SJSA1 (cell line): ENCODE results near the gene FBRSL1. TPM values are rescaled to one million over a fixed set of nuclear protein-coding genes. Genes with fewer than 3 reads are reported as not detected.

Experiments
- DNase-seq, 2 experiments: peaks; one replicate each; pipeline ENCODE4 v3.0.0-alpha.2; 2015 to 2020; ENCODE audit warnings: low spot score in 2 of 2, low read depth in 1 of 2
- H3K27ac ChIP-seq: fragments of 250-450 bp; sonication (Bioruptor Pico); 2 replicates; pipeline ENCODE4 v1.5.1; 2020; ENCODE audit warnings: mild to moderate bottlenecking, moderate library complexity
- H3K27me3 ChIP-seq: fragments of 250-450 bp; sonication (Bioruptor Pico); replicated peaks from 2 replicates; pipeline ENCODE4 v1.5.1; 2020; ENCODE audit warnings: mild to moderate bottlenecking, moderate library complexity
- H3K36me3 ChIP-seq: fragments of 250-450 bp; sonication (Bioruptor Pico); 2 replicates; pipeline ENCODE4 v1.5.1; 2020; ENCODE audit warnings: mild to moderate bottlenecking
- H3K4me1 ChIP-seq: fragments of 250-450 bp; sonication (Bioruptor Pico); replicated peaks from 2 replicates; pipeline ENCODE4 v1.6.1; 2021; ENCODE audit warnings: mild to moderate bottlenecking
- H3K4me3 ChIP-seq: fragments of 250-450 bp; sonication (Bioruptor Pico); 2 replicates; pipeline ENCODE4 v1.5.1; 2020; ENCODE audit warnings: mild to moderate bottlenecking
- H3K9me3 ChIP-seq: fragments of 250-450 bp; sonication (Bioruptor Pico); replicated peaks from 2 replicates; pipeline ENCODE4 v1.5.1; 2020; ENCODE audit warnings: mild to moderate bottlenecking
- total RNA-seq: library from RNA; depleted of rRNA; stranded (reverse); fragments of >200 nt; shearing (Covaris generic); gene quantifications from 2 replicates; pipeline ENCODE4 v1.2.3, GENCODE V29; 2014

The FBRSL1 gene
- total RNA-seq, 1 experiment from 2014 or later = 2.8 TPM

DNA sequence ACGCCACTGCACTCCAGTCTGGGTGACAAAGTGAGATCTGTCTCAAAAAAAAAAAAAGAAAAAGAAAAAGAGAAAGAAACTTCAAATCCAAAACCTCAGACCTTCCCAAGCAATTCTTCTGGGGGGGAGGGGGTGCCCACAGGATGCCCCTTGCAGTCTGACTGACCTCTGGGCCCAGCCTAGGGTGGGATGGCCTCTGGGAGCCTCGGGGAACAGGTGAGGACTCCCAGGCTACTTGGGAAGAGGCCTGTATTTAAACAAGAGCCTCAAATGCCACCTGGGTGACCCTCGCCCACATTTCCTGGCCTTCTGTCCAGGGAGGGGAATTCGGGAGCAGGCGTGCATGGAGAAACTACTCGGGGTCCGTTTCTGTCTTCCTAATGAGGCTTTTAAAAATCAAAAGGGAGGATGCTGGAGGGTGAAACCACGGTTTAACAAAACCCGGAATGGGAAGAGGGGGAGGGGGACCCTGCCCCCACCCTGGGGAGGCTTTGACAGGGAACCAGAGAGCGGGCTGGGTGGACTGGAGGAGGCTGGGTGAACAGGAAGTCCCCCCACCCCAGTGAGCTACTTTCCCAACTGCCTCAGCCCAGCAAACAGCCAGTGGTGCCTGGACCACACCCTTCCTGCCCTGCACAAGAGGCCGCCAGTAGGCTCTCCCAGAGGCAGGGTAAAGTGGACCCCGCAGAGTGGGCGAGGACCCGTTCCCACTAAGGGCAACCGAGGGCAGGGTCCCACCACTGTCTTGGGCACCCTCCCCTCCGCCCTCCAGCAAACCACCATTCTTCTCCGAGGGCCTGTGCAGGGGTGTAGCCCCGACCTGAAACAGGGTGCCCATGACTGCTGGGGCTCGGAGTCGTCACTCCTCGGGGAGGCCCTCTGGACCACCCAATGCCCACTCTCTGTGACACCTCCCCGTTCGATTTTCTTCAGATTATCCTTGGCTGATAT lies 1.5 kb upstream of the FBRSL1 start:
- Histone ChIP-seq H3K27me3 (peaks cover 8% of the 10 kb centered on the region), H3K4me3 (no peak overlapping the region), H3K4me1 (peaks cover 20% of the 10 kb centered on the region), H3K9me3 (no peaks in the 10 kb centered on the region), H3K36me3 (no peaks in the 10 kb centered on the region), H3K27ac (no peak overlapping the region)
- no peak for DNase-seq

DNA sequence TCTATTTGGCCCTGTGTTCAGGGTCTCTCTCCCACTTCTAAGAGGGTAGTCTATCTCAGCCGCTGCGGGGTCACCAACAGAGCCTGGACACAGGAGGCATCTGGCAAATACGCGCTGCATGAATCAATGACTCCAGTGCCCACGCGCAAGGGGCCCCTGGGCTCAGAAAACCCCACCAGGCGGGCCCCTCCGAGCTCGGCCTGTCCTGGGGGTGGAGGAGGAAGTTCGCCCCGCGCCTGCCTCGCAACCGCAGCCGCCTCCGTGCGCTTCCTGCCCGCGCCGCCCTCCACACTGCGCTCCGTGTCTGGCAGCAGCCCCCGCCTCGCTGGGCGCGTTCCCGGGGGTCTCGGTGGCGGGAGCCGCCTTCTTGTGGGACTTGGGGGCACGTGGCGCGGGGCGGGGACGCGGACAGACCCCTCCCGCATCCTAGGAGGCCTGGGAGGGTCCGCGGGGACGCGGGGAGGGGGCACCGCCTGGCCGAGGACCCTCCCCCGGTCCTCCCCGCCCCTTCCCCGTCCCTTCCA lies 811 bp upstream of the FBRSL1 start:
- Histone ChIP-seq H3K4me3 (peak overlapping the region; percentile 38), H3K27ac (no peak overlapping the region), H3K4me1 (peaks cover 20% of the 10 kb centered on the region), H3K9me3 (no peaks in the 10 kb centered on the region), H3K27me3 (peaks cover 8% of the 10 kb centered on the region), H3K36me3 (no peaks in the 10 kb centered on the region)
- DNase-seq = no peak

DNA sequence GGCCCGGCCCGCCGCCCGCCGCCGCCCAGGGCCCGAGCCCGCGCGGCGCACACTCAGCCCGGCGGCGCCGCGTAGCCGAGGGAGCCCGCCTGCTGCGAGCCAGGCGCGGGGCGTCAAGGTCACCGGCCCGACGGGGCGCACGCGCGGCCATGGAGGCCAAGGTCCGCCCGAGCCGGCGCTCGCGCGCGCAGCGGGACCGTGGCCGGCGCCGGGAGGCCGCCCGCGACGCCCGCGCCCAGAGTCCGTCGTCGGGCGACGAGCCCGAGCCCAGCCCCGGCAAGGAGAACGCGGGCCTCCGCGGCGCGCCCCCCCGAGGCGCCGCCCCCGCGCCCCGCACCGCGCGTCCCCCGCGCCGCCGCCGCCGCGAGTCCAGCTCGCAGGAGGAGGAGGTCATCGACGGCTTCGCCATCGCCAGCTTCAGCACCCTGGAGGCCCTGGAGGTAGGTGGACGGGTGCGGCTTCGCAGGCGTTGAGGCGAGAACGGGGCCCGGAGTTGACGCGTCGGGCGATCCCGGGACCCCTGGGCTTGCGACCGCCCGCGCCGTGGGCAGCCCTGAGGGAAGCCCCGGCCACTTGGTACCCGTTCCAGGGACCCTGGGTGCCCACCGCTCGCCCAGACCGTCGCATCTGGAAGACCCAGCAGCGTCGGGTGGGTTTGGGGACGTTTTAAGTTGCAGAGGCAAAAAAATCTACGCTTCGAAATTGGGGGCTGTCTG lies 629 bp downstream of the FBRSL1 start:
- no peak for DNase-seq
- Histone ChIP-seq H3K27ac (no peak overlapping the region), H3K4me1 (peaks cover 20% of the 10 kb centered on the region)

DNA sequence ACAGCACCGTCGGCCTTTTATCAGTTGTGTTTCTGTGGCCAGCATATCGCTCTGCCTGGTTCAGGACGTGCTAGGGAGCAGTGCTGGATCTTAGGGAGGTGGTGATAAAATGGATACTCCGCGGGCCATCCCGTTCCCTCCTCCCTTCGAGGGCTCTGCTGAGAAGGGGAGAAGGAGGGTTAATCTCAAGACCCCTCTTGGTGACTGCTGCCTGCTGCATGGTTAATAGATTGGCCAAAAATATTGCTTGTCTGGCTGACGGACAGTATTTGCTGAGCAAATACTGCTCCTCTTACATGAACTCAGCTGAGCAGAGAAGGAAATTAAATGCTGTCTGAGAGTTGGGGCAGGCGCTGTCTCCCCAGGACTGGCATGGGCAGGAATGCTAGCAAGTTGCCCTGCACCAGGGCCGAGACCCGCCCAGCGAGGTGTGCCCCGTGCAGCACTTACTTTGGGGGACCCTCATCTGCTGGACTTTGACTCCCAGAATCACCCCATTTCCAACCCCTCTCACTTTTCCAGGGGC lies 1.2 kb downstream of the FBRSL1 start:
- Histone ChIP-seq H3K27ac (no peak overlapping the region), H3K36me3 (no peaks in the 10 kb centered on the region)
- DNase-seq = no peak

More for the DNA sequence above, 629 bp downstream of the FBRSL1 start:
- no peaks in the 10 kb centered on the region for H3K9me3 ChIP-seq
- H3K27me3 ChIP-seq = peaks cover 8% of the 10 kb centered on the region
- peak overlapping the region; percentile 52 for H3K4me3 ChIP-seq
- H3K36me3 ChIP-seq = no peaks in the 10 kb centered on the region

DNA sequence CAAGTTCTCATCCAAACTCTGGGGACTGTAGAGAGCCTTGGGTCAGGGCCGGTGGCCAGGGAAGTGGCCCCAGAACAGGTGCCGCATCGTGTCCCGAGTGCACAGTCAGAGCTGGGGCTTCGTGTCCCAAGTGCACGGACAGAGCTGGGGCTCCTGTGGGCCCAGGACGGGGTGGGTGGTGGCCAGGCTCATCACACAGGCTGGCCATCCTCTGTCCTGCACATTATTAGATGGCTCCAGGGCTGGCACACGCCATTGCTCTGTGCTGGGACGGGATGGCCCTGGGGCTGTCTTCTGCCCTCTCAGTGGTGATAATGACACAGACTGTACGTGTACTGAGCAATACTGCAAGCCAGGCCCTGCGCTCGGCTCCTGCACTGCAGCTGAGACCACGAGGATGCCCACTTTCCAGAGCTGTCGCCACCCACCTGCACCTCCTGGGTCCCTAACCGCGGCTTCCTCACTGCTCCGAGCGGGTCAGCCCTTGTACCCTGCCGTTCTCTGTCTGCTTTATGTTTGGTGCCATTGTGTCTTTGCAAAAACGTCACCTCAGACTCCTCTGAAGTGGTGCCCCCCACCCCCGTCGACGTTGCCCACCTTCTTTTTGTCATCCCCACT lies 1.9 kb downstream of the FBRSL1 start:
- Histone ChIP-seq H3K4me3 (0 out of 2 replicates have a peak overlapping the region, but pooled peaks have one; percentile 52), H3K4me1 (peaks cover 20% of the 10 kb centered on the region), H3K9me3 (no peaks in the 10 kb centered on the region), H3K27me3 (peaks cover 8% of the 10 kb centered on the region), H3K36me3 (no peaks in the 10 kb centered on the region), H3K27ac (no peak overlapping the region)
- no peak for DNase-seq

More for the DNA sequence above, 1.2 kb downstream of the FBRSL1 start:
- peaks cover 8% of the 10 kb centered on the region for H3K27me3 ChIP-seq
- H3K4me3 ChIP-seq = peak overlapping the region; percentile 52
- H3K9me3 ChIP-seq = no peaks in the 10 kb centered on the region
- peaks cover 20% of the 10 kb centered on the region for H3K4me1 ChIP-seq

DNA sequence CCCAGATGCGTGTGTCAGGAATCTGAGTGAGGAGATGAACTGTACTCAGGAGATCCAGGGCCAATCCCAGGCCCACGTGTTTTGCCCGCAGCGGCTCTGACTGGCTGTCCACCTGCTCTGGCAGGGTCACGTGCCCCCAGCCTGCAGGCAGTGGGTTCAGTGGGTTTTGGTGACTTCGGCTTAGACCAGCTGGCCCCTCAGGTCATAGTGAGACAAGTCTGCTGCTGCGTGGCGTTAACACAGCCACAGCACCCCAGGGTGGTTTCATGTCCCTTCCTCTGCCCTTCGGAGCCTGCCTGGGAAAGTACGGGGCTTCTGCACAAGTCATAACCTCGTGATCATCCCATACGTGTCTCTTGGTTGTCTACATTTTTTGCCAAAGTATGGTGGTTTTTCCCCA lies 2.6 kb downstream of the FBRSL1 start:
- Histone ChIP-seq H3K4me3 (no peak overlapping the region), H3K4me1 (peaks cover 20% of the 10 kb centered on the region), H3K27ac (no peak overlapping the region), H3K9me3 (no peaks in the 10 kb centered on the region), H3K36me3 (no peaks in the 10 kb centered on the region), H3K27me3 (peaks cover 8% of the 10 kb centered on the region)
- DNase-seq = no peak

DNA sequence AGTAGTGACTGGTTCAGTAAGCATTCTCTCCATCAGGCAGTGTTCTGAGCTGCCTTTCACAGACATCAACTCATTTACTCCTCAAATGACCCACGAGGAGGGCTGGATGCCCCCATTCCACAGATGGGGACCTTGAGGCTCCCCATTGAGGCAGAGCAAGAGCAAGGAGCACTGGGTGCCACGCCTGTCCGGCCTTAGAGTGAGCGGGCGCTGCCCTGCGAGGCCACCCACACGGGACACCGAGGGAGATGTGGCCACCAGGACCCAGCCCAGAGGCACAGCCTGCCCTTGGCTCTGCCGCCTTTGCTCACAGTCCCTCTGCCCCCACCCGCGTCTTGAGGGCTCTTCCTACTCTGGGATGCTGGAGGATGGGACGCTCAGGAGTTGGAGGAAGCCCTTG lies 3.0 kb downstream of the FBRSL1 start:
- no peak overlapping the region for H3K4me3 ChIP-seq
- no peak overlapping the region for H3K27ac ChIP-seq
- no peak for DNase-seq
- peaks cover 8% of the 10 kb centered on the region for H3K27me3 ChIP-seq
- H3K36me3 ChIP-seq = no peaks in the 10 kb centered on the region
- H3K9me3 ChIP-seq = no peaks in the 10 kb centered on the region
- H3K4me1 ChIP-seq = peaks cover 20% of the 10 kb centered on the region

DNA sequence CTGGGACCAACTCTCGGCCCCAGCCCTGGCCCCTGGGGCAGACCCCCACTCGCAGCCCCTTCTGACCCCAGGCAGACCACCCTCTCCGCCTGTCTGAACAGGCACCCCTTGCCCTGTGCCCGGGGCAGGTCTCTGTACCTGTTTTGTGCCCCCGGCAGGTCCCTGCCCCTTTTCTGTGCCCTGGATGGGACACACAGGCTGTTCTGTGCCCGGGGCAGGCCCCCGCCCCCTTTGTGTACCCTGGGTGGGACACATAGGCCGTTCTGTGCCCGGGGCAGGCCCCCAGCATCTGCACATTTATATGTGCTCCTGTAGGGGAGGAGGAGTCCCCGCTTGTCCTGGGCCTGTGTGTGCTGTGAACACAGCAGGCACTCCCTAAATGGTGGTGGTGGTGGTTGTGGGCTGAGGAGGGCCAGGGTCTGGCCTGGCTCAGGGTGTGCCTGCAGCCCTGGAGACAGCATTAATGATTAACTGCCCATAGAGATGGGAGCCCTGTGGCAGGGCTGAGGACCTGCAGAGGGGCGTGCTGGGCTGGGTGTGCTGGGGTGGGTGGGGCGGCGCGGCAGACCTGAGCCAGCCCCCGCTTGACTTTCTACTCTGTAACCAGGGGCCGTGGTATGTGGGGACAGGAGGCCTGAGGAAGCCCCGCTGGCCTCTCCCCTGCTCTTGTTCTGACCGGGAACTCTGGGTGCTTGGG lies 3.7 kb downstream of the FBRSL1 start:
- Histone ChIP-seq H3K4me1 (peaks cover 20% of the 10 kb centered on the region), H3K36me3 (no peaks in the 10 kb centered on the region), H3K27ac (no peak overlapping the region), H3K9me3 (no peaks in the 10 kb centered on the region), H3K27me3 (peaks cover 8% of the 10 kb centered on the region), H3K4me3 (no peak overlapping the region)
- no peak for DNase-seq

DNA sequence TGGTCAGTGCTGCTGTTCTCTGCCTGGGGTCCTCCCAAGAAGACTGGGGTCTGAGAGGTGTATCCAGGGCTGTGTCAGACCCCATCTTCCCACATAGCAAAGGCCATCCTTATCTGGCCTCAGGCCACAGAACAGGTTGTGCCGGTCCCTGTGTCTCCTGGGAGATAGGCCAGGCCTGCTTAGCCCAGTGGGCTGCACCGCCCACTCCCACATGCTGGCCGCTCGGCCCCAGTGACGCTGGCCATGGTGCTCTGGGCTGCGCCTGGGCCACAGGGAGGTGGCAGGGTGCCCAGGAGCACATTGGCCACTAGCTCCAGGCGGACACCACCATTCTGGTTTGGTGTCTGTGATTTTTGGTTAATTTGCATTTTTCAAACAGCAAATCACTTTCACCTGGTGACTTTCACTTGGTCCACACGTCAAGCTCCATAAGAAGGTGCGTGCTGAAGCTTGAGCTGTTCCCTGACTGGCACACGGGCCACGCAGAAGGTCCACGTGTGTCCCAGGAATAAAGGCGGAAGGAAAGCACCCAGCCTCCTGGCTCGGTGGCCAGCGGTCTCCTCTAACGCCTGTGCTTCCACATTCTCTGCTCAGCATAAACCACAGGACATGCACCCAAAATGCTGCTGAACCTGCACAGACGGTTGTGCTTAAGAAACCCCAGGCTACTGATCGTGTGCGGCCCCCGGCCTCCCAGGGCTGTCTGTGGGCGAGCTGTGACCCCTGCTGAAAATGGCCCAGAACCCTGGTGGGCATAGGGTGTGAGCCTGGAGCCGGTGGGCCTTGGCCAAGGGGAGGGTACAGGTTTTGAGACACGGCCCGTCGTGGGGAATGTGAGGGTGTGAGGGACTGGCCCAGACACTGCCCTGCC lies 4.6 kb downstream of the FBRSL1 start:
- DNase-seq = no peak
- Histone ChIP-seq H3K4me1 (peaks cover 14% of the 10 kb centered on the region), H3K36me3 (no peaks in the 10 kb centered on the region), H3K27ac (no peak overlapping the region), H3K4me3 (no peak overlapping the region), H3K27me3 (peaks cover 1% of the 10 kb centered on the region), H3K9me3 (no peaks in the 10 kb centered on the region)

DNA sequence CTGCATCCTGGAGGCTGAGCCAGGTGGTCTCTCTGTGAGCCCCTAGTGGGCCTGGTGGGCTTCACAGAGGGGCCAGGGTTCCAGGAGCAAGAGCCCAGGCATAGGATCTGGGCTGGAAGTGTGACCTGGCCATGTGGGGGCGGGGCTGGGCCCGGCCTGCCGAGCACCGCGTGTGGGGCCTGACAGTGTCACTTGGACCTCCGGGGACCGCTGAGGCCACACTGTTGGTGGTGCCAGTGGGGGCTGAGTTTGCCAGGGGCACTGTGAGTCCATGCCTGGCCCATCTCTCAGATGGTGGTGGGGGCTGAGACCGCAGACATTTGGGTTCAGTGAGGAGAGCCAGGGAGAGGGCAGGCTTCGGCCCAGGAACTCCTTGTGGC lies 5.2 kb downstream of the FBRSL1 start:
- H3K36me3 ChIP-seq = no peaks in the 10 kb centered on the region

DNA sequence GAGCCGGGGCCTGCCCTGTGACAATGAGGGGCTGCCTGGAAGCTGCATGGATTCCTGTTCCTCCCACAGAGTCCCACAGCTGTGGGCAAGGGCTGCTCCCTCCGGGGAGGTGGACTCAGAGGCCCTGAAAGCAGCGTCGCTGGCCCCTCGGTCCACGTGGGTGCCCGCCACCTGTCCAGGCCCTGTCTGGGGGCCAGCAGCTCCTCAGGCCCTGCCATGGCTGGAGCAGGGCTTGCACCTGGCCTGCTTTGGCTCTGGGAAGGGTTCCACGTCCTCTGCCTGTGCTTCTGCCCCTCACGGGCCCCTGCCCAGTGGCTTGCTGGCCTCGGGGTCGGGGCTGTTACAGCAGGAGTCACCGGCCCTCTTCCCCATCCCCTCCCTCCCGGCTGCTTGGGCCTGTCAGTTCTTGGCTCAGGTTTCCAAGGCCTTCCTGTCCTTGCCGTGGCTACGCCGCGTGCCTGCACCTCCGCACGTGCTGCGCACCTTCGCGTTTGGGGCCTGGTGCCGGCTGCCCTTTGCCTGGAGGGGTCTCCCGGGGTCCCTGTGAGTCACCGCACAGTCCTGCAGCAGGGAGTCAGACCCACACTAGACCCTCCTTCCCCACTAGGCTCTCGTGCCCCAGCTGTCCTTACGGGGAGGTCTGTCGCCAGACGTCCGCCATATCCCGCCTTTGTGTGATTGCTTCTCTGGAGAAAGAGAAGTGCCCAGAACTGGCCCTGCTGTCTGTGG lies 5.8 kb downstream of the FBRSL1 start:
- no peak for DNase-seq
- Histone ChIP-seq H3K4me1 (peaks cover 10% of the 10 kb centered on the region), H3K9me3 (no peaks in the 10 kb centered on the region), H3K36me3 (no peaks in the 10 kb centered on the region), H3K27me3 (no peaks in the 10 kb centered on the region), H3K27ac (no peak overlapping the region), H3K4me3 (no peak overlapping the region)

More for the DNA sequence above, 5.2 kb downstream of the FBRSL1 start:
- Histone ChIP-seq H3K4me1 (peaks cover 12% of the 10 kb centered on the region), H3K27me3 (no peaks in the 10 kb centered on the region), H3K4me3 (no peak overlapping the region), H3K27ac (no peak overlapping the region), H3K9me3 (no peaks in the 10 kb centered on the region)
- no peak for DNase-seq

DNA sequence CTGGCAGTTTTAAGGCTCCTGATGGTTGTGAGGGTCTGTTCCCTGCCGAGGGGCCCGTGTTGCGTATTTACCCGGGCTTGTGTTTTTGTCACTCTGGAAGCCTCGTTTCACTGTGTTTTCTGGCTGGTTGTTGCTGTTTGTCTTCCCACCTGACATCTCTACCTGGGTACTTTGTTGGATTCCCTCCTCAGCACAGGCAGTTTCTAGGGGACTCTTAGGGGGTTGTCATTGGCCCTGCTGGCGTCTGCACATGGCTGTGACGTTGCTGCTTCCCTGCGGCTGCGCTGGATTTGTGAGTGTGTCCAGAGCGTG lies 6.4 kb downstream of the FBRSL1 start:
- no peak overlapping the region for H3K4me3 ChIP-seq
- H3K9me3 ChIP-seq = no peaks in the 10 kb centered on the region
- peaks cover 5% of the 10 kb centered on the region for H3K4me1 ChIP-seq
- no peaks in the 10 kb centered on the region for H3K36me3 ChIP-seq
- no peaks in the 10 kb centered on the region for H3K27me3 ChIP-seq
- no peak overlapping the region for H3K27ac ChIP-seq
- DNase-seq = no peak
